Neural progenitor cell (in vitro differentiated cells): Measurements from ENCODE around the gene HIVEP1.

ENCODE experiments used
- EZH2 ChIP-seq: fragments of 200-600 bp; sonication (generic); IDR thresholded peaks from 2 replicates; pipeline ENCODE4 v1.6.1; 2017; ENCODE audit warnings: antibody characterized with exemption, mild to moderate bottlenecking, moderate library complexity
- TF ChIP-seq, protein P1 (sequence below): fragments of 200-600 bp; sonication (generic); IDR thresholded peaks from 2 replicates; pipeline ENCODE4 v1.5.1; 2017; ENCODE audit warnings: antibody characterized with exemption, mild to moderate bottlenecking

DNA sequence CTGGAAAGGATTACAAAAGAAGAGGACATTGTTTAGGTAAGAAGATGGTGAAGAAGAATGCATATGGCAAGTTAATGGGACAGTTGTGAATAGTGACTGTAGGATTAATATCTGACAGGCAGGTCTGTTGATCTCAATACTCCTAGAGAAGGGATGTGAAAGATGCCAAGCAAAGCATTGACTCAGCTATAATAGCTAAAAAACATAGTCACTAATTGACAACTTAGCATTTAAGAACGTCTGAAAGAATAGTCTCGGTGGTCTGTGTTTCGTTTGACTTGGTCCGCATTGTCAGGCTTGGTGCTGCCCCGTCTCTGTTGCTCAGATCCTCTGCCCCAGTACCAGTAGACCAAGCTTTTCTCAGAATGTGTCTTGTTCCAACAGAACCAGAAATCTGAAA lies 65.9 kb downstream of the HIVEP1 start:
- TF ChIP-seq, protein P1, sequence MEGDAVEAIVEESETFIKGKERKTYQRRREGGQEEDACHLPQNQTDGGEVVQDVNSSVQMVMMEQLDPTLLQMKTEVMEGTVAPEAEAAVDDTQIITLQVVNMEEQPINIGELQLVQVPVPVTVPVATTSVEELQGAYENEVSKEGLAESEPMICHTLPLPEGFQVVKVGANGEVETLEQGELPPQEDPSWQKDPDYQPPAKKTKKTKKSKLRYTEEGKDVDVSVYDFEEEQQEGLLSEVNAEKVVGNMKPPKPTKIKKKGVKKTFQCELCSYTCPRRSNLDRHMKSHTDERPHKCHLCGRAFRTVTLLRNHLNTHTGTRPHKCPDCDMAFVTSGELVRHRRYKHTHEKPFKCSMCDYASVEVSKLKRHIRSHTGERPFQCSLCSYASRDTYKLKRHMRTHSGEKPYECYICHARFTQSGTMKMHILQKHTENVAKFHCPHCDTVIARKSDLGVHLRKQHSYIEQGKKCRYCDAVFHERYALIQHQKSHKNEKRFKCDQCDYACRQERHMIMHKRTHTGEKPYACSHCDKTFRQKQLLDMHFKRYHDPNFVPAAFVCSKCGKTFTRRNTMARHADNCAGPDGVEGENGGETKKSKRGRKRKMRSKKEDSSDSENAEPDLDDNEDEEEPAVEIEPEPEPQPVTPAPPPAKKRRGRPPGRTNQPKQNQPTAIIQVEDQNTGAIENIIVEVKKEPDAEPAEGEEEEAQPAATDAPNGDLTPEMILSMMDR, result no peak
- no peak for TF ChIP-seq EZH2
